Measurements from ENCODE around the gene IL4R. TPM values are rescaled to one million over a fixed set of nuclear protein-coding genes. Genes with fewer than 3 reads are reported as not detected.

The IL4R gene
- total RNA-seq, 1 donor from 2014 or later, result 23.6 TPM

- Mint-ChIP-seq H3K4me3 (ENCODE audit: low read depth) (no peak overlapping the region), H3K27me3 (no peaks in the 10 kb centered on the region), H3K27ac (no peak overlapping the region), H3K4me1 (ENCODE audit: low read depth) (peaks cover 14% of the 10 kb centered on the region), H3K36me3 (ENCODE audit: insufficient read depth) (peaks cover 16% of the 10 kb centered on the region), H3K9me3 (ENCODE audit: low read depth) (no peaks in the 10 kb centered on the region)
- no peak for TF ChIP-seq CTCF (IDR thresholded peaks at IDR 0.05; ENCODE audit: unreplicated experiment)
- no peak for DNase-seq (ENCODE audit: low spot score, unreplicated experiment)
Observed at GRCh38 chr16:27361987-27362386, 48.2 kb downstream of the IL4R start.

GRCh38 chr16:27362570-27363245 is 48.9 kb downstream of the IL4R start:
- peaks cover 16% of the 10 kb centered on the region for H3K36me3 Mint-ChIP-seq (ENCODE audit: insufficient read depth)
- H3K9me3 Mint-ChIP-seq (ENCODE audit: low read depth), result no peaks in the 10 kb centered on the region
- H3K27ac Mint-ChIP-seq, result no peak overlapping the region
- peaks cover 14% of the 10 kb centered on the region for H3K4me1 Mint-ChIP-seq (ENCODE audit: low read depth)
- no peaks in the 10 kb centered on the region for H3K27me3 Mint-ChIP-seq
- no peak for TF ChIP-seq CTCF (IDR thresholded peaks at IDR 0.05; ENCODE audit: unreplicated experiment)
- no peak overlapping the region for H3K4me3 Mint-ChIP-seq (ENCODE audit: low read depth)
- DNase-seq (ENCODE audit: low spot score, unreplicated experiment), result no peak

GRCh38 chr16:27363246-27363632 is 49.5 kb downstream of the IL4R start:
- no peak overlapping the region for H3K27ac Mint-ChIP-seq
- peaks cover 16% of the 10 kb centered on the region for H3K36me3 Mint-ChIP-seq (ENCODE audit: insufficient read depth)
- no peak for DNase-seq (ENCODE audit: low spot score, unreplicated experiment)
- no peaks in the 10 kb centered on the region for H3K27me3 Mint-ChIP-seq
- H3K4me3 Mint-ChIP-seq (ENCODE audit: low read depth), result no peak overlapping the region
- H3K4me1 Mint-ChIP-seq (ENCODE audit: low read depth), result peaks cover 14% of the 10 kb centered on the region
- no peak for TF ChIP-seq CTCF (IDR thresholded peaks at IDR 0.05; ENCODE audit: unreplicated experiment)
- H3K9me3 Mint-ChIP-seq (ENCODE audit: low read depth), result no peaks in the 10 kb centered on the region

- TF ChIP-seq CTCF (IDR thresholded peaks at IDR 0.05; ENCODE audit: unreplicated experiment), result no peak
- Mint-ChIP-seq H3K4me3 (ENCODE audit: low read depth) (no peak overlapping the region), H3K27ac (no peak overlapping the region), H3K36me3 (ENCODE audit: insufficient read depth) (peaks cover 14% of the 10 kb centered on the region), H3K27me3 (no peaks in the 10 kb centered on the region), H3K9me3 (ENCODE audit: low read depth) (no peaks in the 10 kb centered on the region), H3K4me1 (ENCODE audit: low read depth) (peaks cover 14% of the 10 kb centered on the region)
- DNase-seq (ENCODE audit: low spot score, unreplicated experiment), result no peak
Observed at GRCh38 chr16:27363797-27364196, 50.0 kb downstream of the IL4R start.

GRCh38 chr16:27364493-27365141 is 50.8 kb downstream of the IL4R start:
- no peak for DNase-seq (ENCODE audit: low spot score, unreplicated experiment)
- Mint-ChIP-seq H3K4me1 (ENCODE audit: low read depth) (peaks cover 14% of the 10 kb centered on the region), H3K36me3 (ENCODE audit: insufficient read depth) (peaks cover 7% of the 10 kb centered on the region), H3K27ac (peak overlapping the region; percentile 50), H3K4me3 (ENCODE audit: low read depth) (peak overlapping the region; percentile 5), H3K9me3 (ENCODE audit: low read depth) (no peaks in the 10 kb centered on the region), H3K27me3 (no peaks in the 10 kb centered on the region)
- no peak for TF ChIP-seq CTCF (IDR thresholded peaks at IDR 0.05; ENCODE audit: unreplicated experiment)
